Jurkat, Clone E6-1 (cell line): Measurements from ENCODE around the gene DIP2B.
"Not testable (repeated sequence)": the region's sequence is repeated elsewhere in the genome, so short reads cannot be mapped to it uniquely, and the experiment has no call there.

Experiments
- DNase-seq: peaks from one replicate; pipeline ENCODE4 v3.0.0-alpha.2; 2011; ENCODE audit warnings: low read depth, low spot score
- H3K4me3 ChIP-seq: 2 replicates; pipeline ENCODE4 v1.5.1; 2011; ENCODE audit warnings: mild to moderate bottlenecking, low read length, control low read depth, moderate library complexity

DIP2B gene

DNA sequence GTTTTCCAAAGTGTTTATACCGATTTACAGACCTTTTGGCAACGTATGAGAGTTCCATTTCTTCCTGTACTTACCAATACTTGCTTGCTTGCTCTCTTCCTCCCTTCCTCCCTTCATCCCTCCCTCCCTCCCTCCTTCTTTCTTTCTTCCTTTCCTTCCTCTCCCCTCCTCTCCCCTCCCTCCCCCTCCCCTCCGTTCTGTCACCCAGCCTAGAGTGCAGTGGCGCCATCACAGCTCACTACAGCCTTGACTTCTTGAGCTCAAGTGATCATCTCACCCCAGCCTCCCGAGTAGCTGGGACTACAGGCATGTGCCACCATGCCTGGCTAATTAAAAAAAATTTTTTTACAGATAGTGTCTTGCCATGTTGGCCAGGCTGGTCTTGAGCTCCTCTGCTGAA is 40.4 kb downstream of the DIP2B start:
- DNase-seq, result no peak
- no peak overlapping the region for H3K4me3 ChIP-seq

GRCh38 chr12:50545786-50546185 is 41.0 kb downstream of the DIP2B start:
- H3K4me3 ChIP-seq, result no peak overlapping the region
- no peak for DNase-seq

- no peak overlapping the region for H3K4me3 ChIP-seq
- no peak for DNase-seq
Measured at GRCh38 chr12:50546441-50547318, 41.9 kb downstream of the DIP2B start.

DNA sequence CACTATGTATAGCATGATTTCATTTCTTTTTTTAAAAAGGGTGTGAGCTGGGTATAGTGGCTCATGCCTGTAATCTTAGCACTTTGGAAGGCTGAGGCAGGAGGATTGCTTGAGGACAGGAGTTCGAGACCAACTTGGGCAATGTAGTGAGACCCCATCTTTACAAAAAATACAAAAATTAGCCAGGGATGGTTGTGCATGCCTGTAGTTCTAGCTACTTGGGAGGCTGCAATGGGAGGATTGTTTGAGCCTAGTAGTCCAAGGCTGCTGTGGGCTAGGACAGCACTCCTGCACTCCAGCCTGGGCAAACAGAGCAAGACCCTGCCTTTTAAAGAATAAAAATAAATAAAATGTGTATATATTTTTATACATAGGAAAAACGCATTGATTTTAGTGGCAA is 43.0 kb downstream of the DIP2B start:
- no peak for DNase-seq

GRCh38 chr12:50549885-50550284 is 45.1 kb downstream of the DIP2B start:
- no peak for DNase-seq
- no peak overlapping the region for H3K4me3 ChIP-seq

More for the DNA sequence above, 43.0 kb downstream of the DIP2B start:
- no peak overlapping the region for H3K4me3 ChIP-seq

DNA sequence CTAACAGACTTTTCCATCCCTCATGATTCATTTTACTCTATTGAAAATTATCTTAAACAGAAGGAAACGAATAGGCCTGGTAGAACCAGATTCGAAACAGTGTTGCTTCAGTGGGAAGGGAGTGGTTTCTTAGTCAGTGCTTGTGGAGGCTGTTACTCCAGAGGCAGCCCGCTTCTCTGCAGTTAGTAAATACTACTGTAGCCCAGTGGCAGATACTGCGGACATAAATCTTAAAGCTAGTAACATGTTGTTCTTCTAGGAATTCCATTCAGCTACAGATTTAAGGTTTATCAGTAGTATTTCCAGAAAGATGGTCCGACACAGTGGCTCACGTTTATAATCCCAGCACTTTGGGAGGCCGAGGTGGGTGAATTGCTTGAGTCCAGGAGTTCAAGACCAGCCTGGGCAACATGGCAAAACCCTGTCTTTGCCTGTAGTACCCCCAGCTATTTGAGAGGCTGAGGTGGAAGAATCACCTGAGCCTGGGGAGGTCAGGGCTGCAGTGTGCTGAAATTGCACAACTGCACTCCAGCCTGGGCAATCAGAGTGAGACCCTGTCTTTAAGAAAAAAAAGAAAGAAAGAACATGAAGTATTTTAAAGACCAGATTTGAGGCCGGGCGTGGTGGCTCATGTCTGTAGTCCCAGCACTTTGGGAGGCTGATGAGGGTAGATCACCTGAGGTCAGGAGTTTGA is 45.9 kb downstream of the DIP2B start:
- H3K4me3 ChIP-seq, result no peak overlapping the region

GRCh38 chr12:50551866-50552265 is 47.1 kb downstream of the DIP2B start:
- H3K4me3 ChIP-seq, result no peak overlapping the region
- no peak for DNase-seq

More for the DNA sequence above, 45.9 kb downstream of the DIP2B start:
- DNase-seq, result no peak

DNA sequence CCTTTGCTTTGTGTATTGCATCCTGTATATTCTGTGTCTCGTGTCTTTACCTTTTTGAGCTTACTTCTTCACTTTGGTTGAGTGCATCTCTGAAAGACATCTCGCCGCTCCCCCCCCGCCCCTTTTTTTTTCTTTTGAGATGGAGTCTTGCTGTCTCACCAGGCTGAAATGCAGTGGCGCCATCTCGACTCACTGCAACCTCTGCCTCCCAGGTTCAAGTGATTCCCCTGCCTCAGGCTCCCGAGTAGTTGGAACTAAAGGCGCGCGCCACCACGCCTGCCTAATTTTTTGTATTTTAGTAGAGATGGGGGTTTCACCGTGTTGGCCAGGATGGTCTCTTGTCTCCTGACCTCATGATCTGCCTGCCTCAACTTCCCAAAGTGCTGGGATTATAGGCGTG is 49.9 kb downstream of the DIP2B start:
- no peak for DNase-seq
- no peak overlapping the region for H3K4me3 ChIP-seq

DNA sequence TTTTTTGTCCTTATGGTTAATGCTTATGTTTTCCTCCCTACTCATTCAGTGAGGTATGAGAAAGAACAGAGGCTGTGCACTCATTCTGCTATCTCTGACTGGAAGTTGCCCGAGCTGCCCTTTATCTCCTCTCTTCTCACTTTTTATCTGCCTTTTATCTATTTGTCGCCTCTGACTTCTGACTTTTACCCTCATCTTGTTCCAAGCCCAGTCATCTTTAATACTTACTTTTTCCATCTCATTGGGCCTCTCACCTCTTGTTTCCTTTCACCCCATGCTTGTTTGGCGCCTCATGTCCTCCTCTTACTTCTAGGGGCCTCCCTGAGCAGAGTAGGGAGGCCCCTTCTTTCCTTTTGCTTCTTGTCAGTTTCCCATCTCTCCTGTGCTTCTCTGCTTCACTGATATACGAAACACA is 50.7 kb downstream of the DIP2B start:
- no peak overlapping the region for H3K4me3 ChIP-seq
- no peak for DNase-seq

GRCh38 chr12:50556273-50556672 is 51.5 kb downstream of the DIP2B start:
- no peak for DNase-seq

DNA sequence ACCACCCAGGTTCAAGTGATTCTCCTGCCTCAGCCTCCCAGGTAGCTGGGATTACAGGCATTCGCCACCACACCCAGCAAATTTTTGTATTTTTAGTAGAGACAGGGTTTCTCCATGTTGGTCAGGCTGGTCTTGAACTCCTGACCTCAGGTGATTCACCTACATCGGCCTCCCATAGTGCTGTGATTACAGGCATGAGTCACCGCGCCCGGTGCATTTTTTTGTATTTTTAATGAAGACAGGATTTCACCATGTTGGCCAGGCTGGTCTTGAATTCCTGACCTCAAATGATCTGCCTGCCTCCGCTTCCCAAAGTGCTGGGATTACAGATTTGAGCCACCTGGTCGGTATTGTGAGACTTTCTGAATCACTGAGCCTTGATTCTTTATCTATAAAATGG is 52.0 kb downstream of the DIP2B start:
- not testable (repeated sequence) for H3K4me3 ChIP-seq, DNase-seq

More at GRCh38 chr12:50556273-50556672, 51.5 kb downstream of the DIP2B start:
- H3K4me3 ChIP-seq, result no peak overlapping the region

DNA sequence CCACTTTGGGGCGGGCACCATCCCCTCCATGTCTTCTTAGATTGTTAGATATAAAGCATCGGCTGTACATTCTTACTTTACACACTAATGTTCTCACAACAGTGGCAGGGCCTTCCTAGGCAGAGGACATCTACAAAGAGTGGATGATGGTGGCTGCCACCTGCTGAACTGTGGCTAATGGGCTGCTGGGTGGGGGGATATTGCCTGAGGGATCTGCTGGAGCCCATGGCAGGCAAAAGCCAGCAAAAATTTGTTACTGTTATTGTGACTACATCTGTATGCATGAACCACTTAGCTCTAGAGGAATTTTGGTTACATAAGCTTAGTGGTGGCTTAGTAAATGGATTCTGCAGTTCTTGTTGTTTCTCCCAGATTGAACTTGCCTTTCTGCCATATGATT is 52.6 kb downstream of the DIP2B start:
- H3K4me3 ChIP-seq, result no peak overlapping the region
- no peak for DNase-seq

GRCh38 chr12:50558970-50559369 is 54.2 kb downstream of the DIP2B start:
- H3K4me3 ChIP-seq, result no peak overlapping the region
- DNase-seq, result no peak

DNA sequence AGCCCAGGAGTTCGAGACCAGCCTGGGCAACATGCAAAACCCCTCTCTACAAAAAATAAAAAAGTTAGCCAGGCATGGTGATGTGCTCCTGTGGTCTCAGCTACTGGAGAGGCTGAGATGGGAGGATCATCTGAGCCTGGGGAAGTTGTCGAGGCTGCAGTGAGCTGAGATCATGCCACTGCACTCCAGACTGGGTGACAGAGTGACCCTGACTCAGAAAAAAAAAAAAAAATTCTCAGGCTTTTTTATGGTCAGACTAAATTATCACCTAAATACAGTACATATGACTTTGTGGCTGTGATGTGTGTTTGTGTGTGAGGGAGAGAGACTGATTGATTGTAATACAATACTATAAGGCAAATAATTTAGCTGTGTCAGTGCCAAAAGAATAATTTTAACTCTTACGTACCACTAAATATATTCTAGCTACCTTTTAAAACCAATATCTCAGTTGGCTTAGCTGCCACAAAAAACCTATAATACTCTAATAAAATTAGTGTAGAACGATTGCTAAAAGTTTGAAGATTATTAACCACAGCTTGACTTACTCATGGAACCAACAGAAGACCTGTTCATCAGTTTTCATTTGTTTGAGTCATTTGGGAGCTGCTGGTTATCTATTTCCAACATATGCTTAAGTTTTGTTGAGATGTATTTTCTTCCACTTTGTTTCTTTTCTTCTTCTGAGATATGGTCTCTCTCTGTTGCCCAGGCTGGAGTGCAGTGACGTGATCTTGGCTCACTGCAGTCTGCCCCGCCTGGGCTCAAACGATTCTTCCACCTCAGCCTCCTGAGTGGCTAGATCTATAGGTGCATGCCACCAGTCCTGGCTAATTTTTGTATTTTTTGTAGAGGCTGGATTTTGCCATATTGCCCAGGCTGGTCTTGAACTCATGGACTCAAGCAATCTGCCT is 58.0 kb downstream of the DIP2B start:
- no peak overlapping the region for H3K4me3 ChIP-seq
- no peak for DNase-seq

GRCh38 chr12:50563434-50563787 is 58.6 kb downstream of the DIP2B start:
- DNase-seq, result no peak
- H3K4me3 ChIP-seq, result no peak overlapping the region

- no peak for DNase-seq
- no peak overlapping the region for H3K4me3 ChIP-seq
Measured at GRCh38 chr12:50564237-50564947, 59.6 kb downstream of the DIP2B start.

DNA sequence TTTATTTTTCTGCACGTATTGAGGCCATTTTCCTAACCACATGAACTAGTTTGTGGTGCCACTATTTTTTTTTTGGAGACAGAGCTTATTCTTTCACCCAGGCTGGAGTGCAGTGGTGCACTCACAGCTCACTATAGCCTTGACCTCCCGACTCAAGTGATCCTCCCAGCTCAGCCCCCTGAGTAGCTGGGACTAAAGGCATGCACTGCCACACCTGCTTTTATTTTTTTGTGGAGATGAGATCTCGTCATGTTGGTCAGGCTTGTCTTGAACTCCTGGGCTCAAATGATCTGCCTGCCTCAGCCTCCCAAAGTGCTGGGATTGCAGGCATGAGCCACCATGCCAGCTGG is 60.1 kb downstream of the DIP2B start:
- no peak for DNase-seq
- H3K4me3 ChIP-seq, result no peak overlapping the region

GRCh38 chr12:50566066-50566465 is 61.3 kb downstream of the DIP2B start:
- DNase-seq, result no peak
- H3K4me3 ChIP-seq, result no peak overlapping the region

- DNase-seq, result no peak
- no peak overlapping the region for H3K4me3 ChIP-seq
Measured at GRCh38 chr12:50567926-50568325, 63.1 kb downstream of the DIP2B start.
